Keratinocyte (primary cell): ENCODE measurements around the gene GLRX3. TPM values are rescaled to one million over a fixed set of nuclear protein-coding genes. Genes with fewer than 3 reads are reported as not detected.

Experiments
- DNase-seq: peaks from one replicate; pipeline ENCODE4 v3.0.0-alpha.2; 2011; ENCODE audit warnings: low read depth, missing footprints, low spot score
- FAIRE-seq: peaks from 2 replicates; lab custom pipeline; 2011; peaks lifted over from hg19 to GRCh38; lab: Jason Lieb, UNC
- H2AFZ ChIP-seq: 2 replicates; pipeline ENCODE4 v1.6.0; 2012; ENCODE audit warnings: low read length, control low read depth, inconsistent platforms; ENCODE audit not compliant: control insufficient read depth
- H3K27ac ChIP-seq: 2 replicates; pipeline ENCODE4 v1.5.1; 2011; ENCODE audit warnings: low read length; ENCODE audit not compliant: control insufficient read depth, insufficient read depth
- H3K27me3 ChIP-seq: 3 replicates; pipeline ENCODE4 v1.6.0; 2011; ENCODE audit warnings: low read length; ENCODE audit not compliant: control insufficient read depth, insufficient read depth; ENCODE audit errors: extremely low read depth
- H3K36me3 ChIP-seq, 2 experiments: 2 replicates in 1 of 2; 3 replicates in 1 of 2; pipeline ENCODE4 v1.5.1; 2011; ENCODE audit warnings: low read length in 2 of 2, mild to moderate bottlenecking in 1 of 2; ENCODE audit not compliant: control insufficient read depth in 2 of 2, insufficient read depth in 2 of 2; ENCODE audit errors: extremely low read depth in 1 of 2
- H3K4me1 ChIP-seq: 3 replicates; pipeline ENCODE4 v1.5.1; 2011; ENCODE audit warnings: low read length; ENCODE audit not compliant: control insufficient read depth, insufficient read depth; ENCODE audit errors: extremely low read depth
- H3K4me2 ChIP-seq: 3 replicates; pipeline ENCODE4 v1.6.0; 2011; ENCODE audit warnings: low read depth, low read length; ENCODE audit not compliant: control insufficient read depth, insufficient read depth; ENCODE audit errors: extremely low read depth
- H3K4me3 ChIP-seq, 3 experiments: fragments of 200-600 bp in 1 of 3; sonication (generic) in 1 of 3; 2 replicates in 2 of 3; 3 replicates in 1 of 3; pipeline ENCODE4 v1.5.1; 2011 to 2016; ENCODE audit warnings: low read length in 3 of 3, mild to moderate bottlenecking in 3 of 3, control low read depth in 2 of 3, inconsistent platforms in 1 of 3, low read depth in 1 of 3, mixed read lengths in 1 of 3, mixed run types in 1 of 3, moderate library complexity in 1 of 3; ENCODE audit not compliant: control insufficient read depth in 2 of 3, insufficient read depth in 2 of 3; ENCODE audit errors: extremely low read depth in 1 of 3
- H3K79me2 ChIP-seq: 2 replicates; pipeline ENCODE4 v1.6.0; 2012; ENCODE audit warnings: low read length; ENCODE audit not compliant: control insufficient read depth, insufficient read depth
- H3K9ac ChIP-seq: 3 replicates; pipeline ENCODE4 v1.6.0; 2011; ENCODE audit warnings: low read length; ENCODE audit not compliant: control insufficient read depth, insufficient read depth; ENCODE audit errors: extremely low read depth
- H3K9me1 ChIP-seq: 3 replicates; pipeline ENCODE4 v1.6.0; 2011; ENCODE audit warnings: low read length; ENCODE audit not compliant: control insufficient read depth, insufficient read depth; ENCODE audit errors: extremely low read depth
- H3K9me3 ChIP-seq: 2 replicates; pipeline ENCODE4 v1.5.1; 2012; ENCODE audit warnings: low read depth, low read length; ENCODE audit not compliant: control insufficient read depth
- H4K20me1 ChIP-seq: 3 replicates; pipeline ENCODE4 v1.6.0; 2011; ENCODE audit warnings: low read length; ENCODE audit not compliant: control insufficient read depth, insufficient read depth; ENCODE audit errors: extremely low read depth
- CTCF ChIP-seq, 3 experiments: IDR thresholded peaks in 1 of 3; conservative IDR thresholded peaks in 1 of 3; optimal IDR thresholded peaks in 1 of 3; 2 replicates in 2 of 3; 3 replicates in 1 of 3; pipeline versions ENCODE3 to v1.5.1; 2011; ENCODE audit warnings: low read length in 3 of 3, mild to moderate bottlenecking in 3 of 3, moderate library complexity in 2 of 3, control low read depth in 1 of 3, inconsistent platforms in 1 of 3; ENCODE audit not compliant: insufficient read depth in 2 of 3; ENCODE audit errors: extremely low read depth in 1 of 3
- EZH2 ChIP-seq: IDR thresholded peaks from one replicate; pipeline ENCODE4 v1.6.1; 2012; ENCODE audit warnings: inconsistent platforms, mild to moderate bottlenecking, low read length, moderate library complexity
- dilution Hi-C: fragments of 300-500 bp; cut with MboI; formaldehyde crosslinking; loops from one replicate; pipeline ENCODE4 v1.7.0; 2020; ENCODE audit warnings: low sequenced_read_pairs; ENCODE audit not compliant: extremely low pct_ligation_motif_present
- polyA plus RNA-seq, 5 experiments: library from polyadenylated mRNA; depleted of rRNA in 3 of 5; stranded (reverse) in 3 of 5; stranded (forward) in 1 of 5; unstranded in 1 of 5; fragments of >200 nt; gene quantifications; 1 replicate in 1 of 5; 2 replicates in 3 of 5; 3 replicates in 1 of 5; pipeline versions ENCODE4 v1.2.1 to v1.2.3, GENCODE V29; 2011 to 2012; ENCODE audit warnings: missing spikeins in 2 of 5, low read depth in 1 of 5, low replicate concordance in 1 of 5

Gene GLRX3
- polyA plus RNA-seq, 1 donor (not counting 4 experiments of a cell fraction or from before 2014, with no cell fraction given) = 215 TPM

- Histone ChIP-seq H3K27ac (peak within 1 kb of the TSS; percentile 94), H3K36me3 (no peaks in the 10 kb centered on the region), H3K4me1 (peaks cover 15% of the 10 kb centered on the region), H3K27me3 (no peaks in the 10 kb centered on the region), H3K79me2 (peaks cover 11% of the 10 kb centered on the region), H3K4me2 (peak within 1 kb of the TSS; percentile 99), H2AFZ (peak within 1 kb of the TSS; percentile 99), H3K9ac (peak within 1 kb of the TSS; percentile 95), H3K9me3 (no peaks in the 10 kb centered on the region), H4K20me1 (no peaks in the 10 kb centered on the region), H3K4me3 (peak within 1 kb of the TSS; percentile 85 to 97 (median 86)), H3K9me1 (no peaks in the 10 kb centered on the region)
- FAIRE-seq (no peak), DNase-seq (peak; percentile 85)
- TF ChIP-seq EZH2 (no peak), CTCF (optimal IDR thresholded peaks at IDR 0.05 in 1 of 3, IDR thresholded peaks at IDR 0.05 in 1 of 3, conservative IDR thresholded peaks at IDR 0.05 in 1 of 3; ENCODE audit: extremely low read depth in 1 of 3, insufficient read depth in 2 of 3, low read length in 3 of 3) (no peak)
- dilution Hi-C loops = no loop called here
Observed at GRCh38 chr10:130110246-130111112, 25.7 kb upstream of the GLRX3 start, which contains the start of gene C10orf143. C10orf143 (minus strand) TSS chr10:130110830; CDS start chr10:130110772, 58 bp downstream.

GRCh38 chr10:130111113-130111851, 24.9 kb upstream of the GLRX3 start:
- Histone ChIP-seq H3K27me3 (no peaks in the 10 kb centered on the region), H3K9ac (peak overlapping the region; percentile 95), H3K4me3 (peak overlapping the region; percentile 85 to 97 (median 86)), H3K27ac (peak overlapping the region; percentile 94), H3K4me1 (peaks cover 15% of the 10 kb centered on the region), H3K4me2 (peak overlapping the region; percentile 99), H3K9me3 (no peaks in the 10 kb centered on the region), H4K20me1 (no peaks in the 10 kb centered on the region), H3K9me1 (no peaks in the 10 kb centered on the region), H2AFZ (peak overlapping the region; percentile 88), H3K36me3 (no peaks in the 10 kb centered on the region), H3K79me2 (peaks cover 11% of the 10 kb centered on the region)
- TF ChIP-seq EZH2 (no peak), CTCF (optimal IDR thresholded peaks at IDR 0.05 in 1 of 3, IDR thresholded peaks at IDR 0.05 in 1 of 3, conservative IDR thresholded peaks at IDR 0.05 in 1 of 3; ENCODE audit: extremely low read depth in 1 of 3, insufficient read depth in 2 of 3, low read length in 3 of 3) (no peak)
- FAIRE-seq (peak; percentile 5), DNase-seq (peak; percentile 86)
- dilution Hi-C loops = no loop called here
